Trophoblast cell (in vitro differentiated cells and primary cell): ENCODE measurements around the gene ATP8A1.
"Not testable (repeated sequence)": the region's sequence is repeated elsewhere in the genome, so short reads cannot be mapped to it uniquely, and the experiment has no call there.

Experiments used
- DNase-seq, 2 donors: peaks; one replicate each; pipeline ENCODE4 v3.0.0-alpha.2; 2016
- H2AFZ ChIP-seq: 2 replicates; pipeline ENCODE4 v1.6.1; 2013; ENCODE audit warnings: low read length, moderate library complexity, mild to moderate bottlenecking; ENCODE audit not compliant: insufficient read depth, poor library complexity
- H2AK5ac ChIP-seq: 2 replicates; pipeline ENCODE4 v1.6.1; 2013; ENCODE audit warnings: mild to moderate bottlenecking, low read length
- H2BK120ac ChIP-seq: 2 replicates; pipeline ENCODE4 v1.6.1; 2013; ENCODE audit warnings: low read length, mild to moderate bottlenecking, moderate library complexity; ENCODE audit not compliant: insufficient read depth, poor library complexity
- H2BK12ac ChIP-seq: 2 replicates; pipeline ENCODE4 v1.6.1; 2013; ENCODE audit warnings: mild to moderate bottlenecking, low read length, moderate library complexity
- H2BK5ac ChIP-seq: 2 replicates; pipeline ENCODE4 v1.6.1; 2013; ENCODE audit warnings: low read length, low read depth, moderate library complexity, mild to moderate bottlenecking; ENCODE audit not compliant: poor library complexity
- H3K14ac ChIP-seq: 2 replicates; pipeline ENCODE4 v1.6.1; 2013; ENCODE audit warnings: mild to moderate bottlenecking, low read length
- H3K18ac ChIP-seq: 2 replicates; pipeline ENCODE4 v1.6.1; 2013; ENCODE audit warnings: mild to moderate bottlenecking, low read length
- H3K23ac ChIP-seq: 2 replicates; pipeline ENCODE4 v1.6.1; 2013; ENCODE audit warnings: low read length
- H3K27ac ChIP-seq: 2 replicates; pipeline ENCODE4 v1.5.1; 2013; ENCODE audit warnings: low read depth, mild to moderate bottlenecking, inconsistent platforms, low read length, moderate library complexity
- H3K27me3 ChIP-seq: 2 replicates; pipeline ENCODE4 v1.6.1; 2013; ENCODE audit warnings: inconsistent platforms, mild to moderate bottlenecking, low read length, moderate library complexity; ENCODE audit not compliant: insufficient read depth
- H3K36me3 ChIP-seq, 2 experiments: 1 replicate in 1 of 2; 2 replicates in 1 of 2; pipeline ENCODE4 v1.6.1; 2013; ENCODE audit warnings: low read length in 2 of 2, mild to moderate bottlenecking in 2 of 2, moderate library complexity in 1 of 2; ENCODE audit not compliant: insufficient read depth in 2 of 2, control insufficient read depth in 1 of 2
- H3K4ac ChIP-seq: 2 replicates; pipeline ENCODE4 v1.6.1; 2013; ENCODE audit warnings: low read depth, mild to moderate bottlenecking, low read length, moderate library complexity
- H3K4me1 ChIP-seq, 2 experiments: 1 replicate in 1 of 2; 2 replicates in 1 of 2; pipeline ENCODE4 v1.6.1; 2013; ENCODE audit warnings: low read length in 2 of 2, mild to moderate bottlenecking in 2 of 2, moderate library complexity in 1 of 2; ENCODE audit not compliant: insufficient read depth in 2 of 2, control insufficient read depth in 1 of 2
- H3K4me2 ChIP-seq: 2 replicates; pipeline ENCODE4 v1.6.1; 2013; ENCODE audit warnings: inconsistent platforms, mild to moderate bottlenecking, low read length, moderate library complexity
- H3K4me3 ChIP-seq: 2 replicates; pipeline ENCODE4 v1.5.1; 2013; ENCODE audit warnings: mild to moderate bottlenecking, low read depth, low read length, inconsistent platforms
- H3K79me1 ChIP-seq: one replicate; pipeline ENCODE4 v1.6.1; 2013; ENCODE audit warnings: low read length
- H3K79me2 ChIP-seq: 2 replicates; pipeline ENCODE4 v1.6.1; 2013; ENCODE audit warnings: low read length, mild to moderate bottlenecking; ENCODE audit not compliant: control insufficient read depth, insufficient read depth, poor library complexity
- H3K9ac ChIP-seq: 2 replicates; pipeline ENCODE4 v1.6.1; 2013; ENCODE audit warnings: mild to moderate bottlenecking, low read length
- H3K9me3 ChIP-seq: 2 replicates; pipeline ENCODE4 v1.6.1; 2013; ENCODE audit warnings: low read depth, mild to moderate bottlenecking, control low read depth, inconsistent platforms, low read length; ENCODE audit not compliant: insufficient read depth
- H4K12ac ChIP-seq: 2 replicates; pipeline ENCODE4 v1.6.1; 2013; ENCODE audit warnings: low read depth, mild to moderate bottlenecking, low read length, moderate library complexity
- H4K8ac ChIP-seq: 2 replicates; pipeline ENCODE4 v1.6.1; 2013; ENCODE audit warnings: low read depth, mild to moderate bottlenecking, low read length, moderate library complexity
- H4K91ac ChIP-seq: one replicate; pipeline ENCODE4 v1.6.1; 2013; ENCODE audit warnings: low read depth, mild to moderate bottlenecking, low read length, moderate library complexity
- WGBS: extraction: QIAGEN DNeasy Blood & Tissue Kit; methylation state at CpG from one replicate; pipeline ENCODE4 v1.1.7; 2013; ENCODE audit warnings: missing lambda C conversion rate; ENCODE audit not compliant: insufficient read length, insufficient coverage; ENCODE audit errors: extremely low coverage; 5-methylcytosine and 5-hydroxymethylcytosine counted together

ATP8A1 gene

DNA sequence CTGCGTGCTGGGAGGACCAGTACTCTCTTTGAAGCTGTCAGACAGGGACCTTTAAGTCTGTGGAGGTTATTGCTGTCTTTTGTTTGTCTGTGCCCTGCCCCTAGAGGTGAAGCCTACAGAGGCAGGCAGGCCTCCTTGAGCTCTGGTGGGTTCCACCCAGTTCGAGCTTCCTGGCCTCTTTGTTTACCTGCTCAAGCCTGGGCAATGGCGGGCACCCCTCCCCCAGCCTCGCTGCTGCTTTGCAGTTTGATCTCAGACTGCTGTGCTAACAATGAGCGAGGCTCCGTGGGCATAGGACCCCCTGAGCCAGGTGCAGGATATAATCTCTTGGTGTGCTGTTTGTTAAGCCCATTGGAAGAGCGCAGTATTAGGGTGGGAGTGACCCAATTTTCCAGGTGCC is 44.9 kb upstream of the ATP8A1 start:
- H3K4ac ChIP-seq, H2BK5ac ChIP-seq, H3K4me3 ChIP-seq, H4K12ac ChIP-seq, H3K36me3 ChIP-seq, H3K4me1 ChIP-seq, H3K23ac ChIP-seq, H3K9me3 ChIP-seq, H2AFZ ChIP-seq, H4K8ac ChIP-seq, H3K27me3 ChIP-seq, H3K79me2 ChIP-seq, DNase-seq, H2BK120ac ChIP-seq, H4K91ac ChIP-seq, H2AK5ac ChIP-seq, H3K9ac ChIP-seq, H3K18ac ChIP-seq, H3K79me1 ChIP-seq, H3K27ac ChIP-seq, H3K14ac ChIP-seq, H3K4me2 ChIP-seq, H2BK12ac ChIP-seq: not testable (repeated sequence)
- no CpG with 5 or more reads among the region's 7 CpGs for WGBS

DNA sequence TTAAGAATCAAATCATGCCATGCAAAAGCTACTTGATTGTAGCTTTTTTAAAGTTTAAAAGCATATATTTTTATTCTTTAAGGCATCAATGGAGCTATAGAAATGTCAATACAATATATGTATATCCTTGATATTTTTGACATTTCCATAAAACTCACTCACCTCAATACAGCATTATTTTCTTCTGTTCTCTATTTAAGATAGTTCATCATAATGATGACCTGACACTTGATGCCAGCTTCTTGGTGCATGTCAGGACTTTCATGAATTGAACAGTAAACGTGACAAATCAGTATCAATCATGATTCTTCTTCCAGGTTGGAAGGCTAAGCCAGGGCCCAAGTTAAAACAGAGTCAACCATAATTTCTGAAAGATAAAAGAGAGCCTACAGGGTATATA is 33.6 kb upstream of the ATP8A1 start:
- no CpG with 5 or more reads among the region's 1 CpG for WGBS
- Histone ChIP-seq H2AFZ (no peak overlapping the region), H3K18ac (no peak overlapping the region), H3K79me2 (no peaks in the 10 kb centered on the region), H4K91ac (no peak overlapping the region), H2AK5ac (no peak overlapping the region), H3K4me2 (no peak overlapping the region), H3K36me3 (no peaks in the 10 kb centered on the region), H4K12ac (no peak overlapping the region), H4K8ac (no peak overlapping the region), H3K23ac (no peak overlapping the region), H3K9me3 (no peaks in the 10 kb centered on the region), H3K79me1 (no peaks in the 10 kb centered on the region), H2BK5ac (no peak overlapping the region), H3K4ac (no peak overlapping the region), H3K4me1 (no peaks in the 10 kb centered on the region), H3K14ac (no peak overlapping the region), H2BK120ac (no peak overlapping the region), H3K4me3 (no peak overlapping the region), H3K9ac (no peak overlapping the region), H2BK12ac (no peak overlapping the region), H3K27me3 (no peaks in the 10 kb centered on the region), H3K27ac (no peak overlapping the region)
- DNase-seq, result no peak

DNA sequence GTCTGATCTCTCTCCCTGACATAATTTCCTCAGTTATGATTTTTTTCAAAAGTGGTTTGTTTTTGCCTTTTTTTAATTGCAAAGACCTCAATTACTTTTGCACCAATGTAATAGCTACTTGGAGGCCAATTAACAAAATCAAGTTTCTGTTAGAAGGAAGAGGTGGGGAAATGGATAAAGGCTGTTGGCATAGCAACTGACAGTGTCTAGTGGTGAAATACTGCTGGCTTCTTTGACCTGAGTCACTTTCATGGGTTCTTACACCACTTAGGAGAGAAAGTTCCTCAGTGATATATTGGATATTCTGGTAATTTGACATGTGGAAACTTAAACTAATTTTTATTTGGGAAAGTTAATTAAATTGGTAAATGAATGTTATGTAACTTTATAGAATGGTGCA is 26.5 kb upstream of the ATP8A1 start:
- Histone ChIP-seq H2BK5ac (no peak overlapping the region), H3K4me2 (no peak overlapping the region), H2BK12ac (no peak overlapping the region), H3K14ac (no peak overlapping the region), H4K8ac (no peak overlapping the region), H3K79me2 (no peaks in the 10 kb centered on the region), H3K79me1 (no peaks in the 10 kb centered on the region), H3K23ac (no peak overlapping the region), H3K27ac (no peak overlapping the region), H3K18ac (no peak overlapping the region), H2BK120ac (no peak overlapping the region), H3K4ac (no peak overlapping the region), H2AK5ac (no peak overlapping the region), H3K9me3 (no peaks in the 10 kb centered on the region), H4K91ac (no peak overlapping the region), H3K4me1 (no peaks in the 10 kb centered on the region), H3K4me3 (no peak overlapping the region), H2AFZ (no peak overlapping the region), H3K36me3 (no peaks in the 10 kb centered on the region), H3K27me3 (no peaks in the 10 kb centered on the region), H3K9ac (no peak overlapping the region), H4K12ac (no peak overlapping the region)
- no peak for DNase-seq

DNA sequence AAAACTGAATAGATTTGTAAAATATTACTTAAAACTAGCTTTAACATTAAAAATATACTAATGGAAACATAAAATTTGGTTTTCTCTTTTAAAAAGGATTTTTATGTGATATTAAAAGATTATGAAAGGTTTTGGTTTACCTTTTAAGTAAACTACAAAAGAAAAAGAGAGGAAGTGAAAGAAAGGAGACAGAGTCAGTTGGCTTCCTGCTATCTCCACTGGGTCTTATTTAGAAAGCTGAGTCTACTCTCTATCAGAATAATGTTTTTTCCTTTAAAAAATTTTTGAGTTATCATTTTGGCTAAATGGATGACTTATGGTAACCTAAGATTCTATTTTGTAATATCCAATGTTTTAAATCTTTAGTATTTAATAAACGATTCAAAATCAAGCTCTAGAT is 21.6 kb upstream of the ATP8A1 start:
- Histone ChIP-seq H2BK120ac (no peak overlapping the region), H4K8ac (no peak overlapping the region), H3K79me1 (no peaks in the 10 kb centered on the region), H4K12ac (no peak overlapping the region), H3K36me3 (no peaks in the 10 kb centered on the region), H3K4ac (no peak overlapping the region), H3K4me2 (no peak overlapping the region), H3K4me1 (no peaks in the 10 kb centered on the region), H2AK5ac (no peak overlapping the region), H3K9me3 (no peaks in the 10 kb centered on the region), H3K14ac (no peak overlapping the region), H3K79me2 (no peaks in the 10 kb centered on the region), H3K27ac (no peak overlapping the region), H2BK12ac (no peak overlapping the region), H2AFZ (no peak overlapping the region), H2BK5ac (no peak overlapping the region), H3K27me3 (no peaks in the 10 kb centered on the region), H4K91ac (no peak overlapping the region), H3K18ac (no peak overlapping the region), H3K9ac (no peak overlapping the region), H3K23ac (no peak overlapping the region), H3K4me3 (no peak overlapping the region)
- no CpG with 5 or more reads among the region's 1 CpG for WGBS
- no peak for DNase-seq
